SU-DHL-6 (cell line): ENCODE measurements around the gene OSBPL9.

ENCODE experiments used
- H2AFZ ChIP-seq: fragments of 200-600 bp; sonication (generic); 2 replicates; pipeline ENCODE4 v1.6.1; 2014; ENCODE audit warnings: low read depth, mild to moderate bottlenecking, moderate library complexity, mixed read lengths, antibody characterized with exemption, low read length; ENCODE audit not compliant: severe bottlenecking
- H3F3A ChIP-seq: fragments of 200-600 bp; shearing (Covaris generic); 2 replicates; pipeline ENCODE4 v1.6.0; 2016; ENCODE audit warnings: antibody characterized with exemption, mild to moderate bottlenecking; ENCODE audit not compliant: insufficient read depth
- H3K27ac ChIP-seq: fragments of 200-600 bp; sonication (generic); 2 replicates; pipeline ENCODE4 v1.5.1; 2016; ENCODE audit warnings: low read depth, mild to moderate bottlenecking, low read length, moderate library complexity, mixed read lengths
- H3K27me3 ChIP-seq: fragments of 200-600 bp; sonication (generic), shearing (Covaris generic); 2 replicates; pipeline ENCODE4 v1.6.0; 2014; ENCODE audit warnings: mild to moderate bottlenecking, low read length
- H3K36me3 ChIP-seq: fragments of 200-600 bp; sonication (generic); 2 replicates; pipeline ENCODE4 v1.6.1; 2014; ENCODE audit warnings: mild to moderate bottlenecking, low read length, mixed read lengths
- H3K4me2 ChIP-seq: fragments of 300-600, 200-600 bp; shearing (Covaris generic), sonication (generic); 2 replicates; pipeline ENCODE4 v1.6.0; 2014; ENCODE audit warnings: low read length, low read depth, mild to moderate bottlenecking; ENCODE audit not compliant: poor library complexity, severe bottlenecking
- H3K4me3 ChIP-seq: fragments of 200-600 bp; sonication (generic); 2 replicates; pipeline ENCODE4 v1.5.1; 2014; ENCODE audit warnings: antibody characterized with exemption, low read length, mild to moderate bottlenecking, mixed read lengths; ENCODE audit not compliant: insufficient read depth, poor library complexity, severe bottlenecking
- H3K79me2 ChIP-seq: fragments of 200-600 bp; sonication (generic); 2 replicates; pipeline ENCODE4 v1.6.1; 2014; ENCODE audit warnings: mild to moderate bottlenecking, low read length, moderate library complexity; ENCODE audit not compliant: insufficient read depth
- H3K9ac ChIP-seq: fragments of 200-600 bp; sonication (generic); 2 replicates; pipeline ENCODE4 v1.7.0; 2014; ENCODE audit warnings: mild to moderate bottlenecking, low read length
- H3K9me2 ChIP-seq: fragments of 200-600 bp; sonication (generic); replicated peaks from 2 replicates; pipeline ENCODE4 v1.6.1; 2014; ENCODE audit warnings: low read length; ENCODE audit not compliant: insufficient read depth
- H3K9me3 ChIP-seq: fragments of 200-600 bp; sonication (generic); 2 replicates; pipeline ENCODE4 v1.6.1; 2014; ENCODE audit warnings: low read length, mixed read lengths; ENCODE audit not compliant: insufficient read depth
- H4K20me1 ChIP-seq: fragments of 200-600 bp; sonication (generic); 2 replicates; pipeline ENCODE4 v1.6.1; 2014; ENCODE audit warnings: low read depth, mild to moderate bottlenecking, antibody characterized with exemption, low read length, moderate library complexity, mixed read lengths
- EZH2phosphoT487 ChIP-seq: fragments of 200-600 bp; sonication (generic), shearing (Covaris generic); conservative IDR thresholded peaks from 2 replicates; pipeline ENCODE4 v1.6.1; 2018; ENCODE audit warnings: mild to moderate bottlenecking, antibody characterized with exemption, low read length, moderate library complexity, mixed read lengths
- TF ChIP-seq, protein P1 (sequence below): fragments of 200-600 bp; sonication (generic); IDR thresholded peaks from one replicate; pipeline ENCODE4 v1.5.1; 2017; ENCODE audit warnings: antibody characterized with exemption, mild to moderate bottlenecking, low read length, moderate library complexity; ENCODE audit not compliant: insufficient read depth, poor library complexity, severe bottlenecking

OSBPL9 gene, protein sequence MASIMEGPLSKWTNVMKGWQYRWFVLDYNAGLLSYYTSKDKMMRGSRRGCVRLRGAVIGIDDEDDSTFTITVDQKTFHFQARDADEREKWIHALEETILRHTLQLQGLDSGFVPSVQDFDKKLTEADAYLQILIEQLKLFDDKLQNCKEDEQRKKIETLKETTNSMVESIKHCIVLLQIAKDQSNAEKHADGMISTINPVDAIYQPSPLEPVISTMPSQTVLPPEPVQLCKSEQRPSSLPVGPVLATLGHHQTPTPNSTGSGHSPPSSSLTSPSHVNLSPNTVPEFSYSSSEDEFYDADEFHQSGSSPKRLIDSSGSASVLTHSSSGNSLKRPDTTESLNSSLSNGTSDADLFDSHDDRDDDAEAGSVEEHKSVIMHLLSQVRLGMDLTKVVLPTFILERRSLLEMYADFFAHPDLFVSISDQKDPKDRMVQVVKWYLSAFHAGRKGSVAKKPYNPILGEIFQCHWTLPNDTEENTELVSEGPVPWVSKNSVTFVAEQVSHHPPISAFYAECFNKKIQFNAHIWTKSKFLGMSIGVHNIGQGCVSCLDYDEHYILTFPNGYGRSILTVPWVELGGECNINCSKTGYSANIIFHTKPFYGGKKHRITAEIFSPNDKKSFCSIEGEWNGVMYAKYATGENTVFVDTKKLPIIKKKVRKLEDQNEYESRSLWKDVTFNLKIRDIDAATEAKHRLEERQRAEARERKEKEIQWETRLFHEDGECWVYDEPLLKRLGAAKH

DNA sequence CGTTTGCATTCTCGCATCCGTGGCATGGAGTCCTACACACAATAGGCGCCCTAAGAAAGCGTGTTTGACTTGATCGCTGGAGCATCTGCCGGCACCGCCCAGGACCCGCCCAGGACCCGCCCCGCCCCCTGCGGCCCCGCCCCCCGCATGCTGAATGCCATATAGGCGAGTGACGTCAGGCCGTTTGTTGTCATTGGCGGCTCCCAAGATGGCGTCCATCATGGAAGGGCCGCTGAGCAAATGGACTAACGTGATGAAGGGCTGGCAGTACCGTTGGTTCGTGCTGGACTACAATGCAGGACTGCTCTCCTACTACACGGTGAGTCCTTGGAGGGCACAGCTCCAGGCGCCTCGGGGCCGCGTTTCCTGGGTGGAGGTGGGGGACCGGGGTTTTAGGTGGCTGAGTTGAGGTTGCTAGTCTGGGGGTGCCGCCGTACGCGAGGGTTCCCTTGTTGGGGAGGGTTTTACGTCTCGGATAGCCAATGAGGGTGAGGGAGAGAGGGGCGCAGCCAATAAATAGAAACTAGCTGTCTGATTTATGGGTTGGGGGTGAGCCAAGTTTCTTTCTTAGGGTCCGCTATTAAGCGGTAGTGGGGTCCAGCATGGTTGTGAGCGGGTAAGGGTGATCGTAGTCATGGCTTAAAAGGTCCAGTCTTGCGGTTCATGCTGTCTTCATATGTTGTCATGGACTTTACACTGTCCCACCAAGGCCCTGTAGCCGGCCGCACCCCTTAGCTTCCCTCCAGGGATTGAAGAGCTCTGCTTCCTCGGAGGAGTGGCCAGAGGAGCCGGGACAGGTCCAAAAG is at the start of gene OSBPL9:
OSBPL9 (plus strand) TSS at position 190 of the 806 bp plus-strand sequence; CDS start at position 209, 19 bp downstream.
- Histone ChIP-seq H3K27me3 (no peaks in the 10 kb centered on the region), H4K20me1 (no peaks in the 10 kb centered on the region), H3K4me3 (peak within 1 kb of the TSS; percentile 86), H3K9me2 (no peaks in the 10 kb centered on the region), H3K9me3 (no peaks in the 10 kb centered on the region), H3F3A (no peaks in the 10 kb centered on the region), H2AFZ (peak within 1 kb of the TSS; percentile 100), H3K79me2 (no peaks in the 10 kb centered on the region), H3K9ac (peak within 1 kb of the TSS; percentile 54), H3K4me2 (peak within 1 kb of the TSS; percentile 82), H3K27ac (no peak within 1 kb of the TSS), H3K36me3 (no peaks in the 10 kb centered on the region)
- TF ChIP-seq EZH2phosphoT487, result no peak
- TF ChIP-seq, protein P1, sequence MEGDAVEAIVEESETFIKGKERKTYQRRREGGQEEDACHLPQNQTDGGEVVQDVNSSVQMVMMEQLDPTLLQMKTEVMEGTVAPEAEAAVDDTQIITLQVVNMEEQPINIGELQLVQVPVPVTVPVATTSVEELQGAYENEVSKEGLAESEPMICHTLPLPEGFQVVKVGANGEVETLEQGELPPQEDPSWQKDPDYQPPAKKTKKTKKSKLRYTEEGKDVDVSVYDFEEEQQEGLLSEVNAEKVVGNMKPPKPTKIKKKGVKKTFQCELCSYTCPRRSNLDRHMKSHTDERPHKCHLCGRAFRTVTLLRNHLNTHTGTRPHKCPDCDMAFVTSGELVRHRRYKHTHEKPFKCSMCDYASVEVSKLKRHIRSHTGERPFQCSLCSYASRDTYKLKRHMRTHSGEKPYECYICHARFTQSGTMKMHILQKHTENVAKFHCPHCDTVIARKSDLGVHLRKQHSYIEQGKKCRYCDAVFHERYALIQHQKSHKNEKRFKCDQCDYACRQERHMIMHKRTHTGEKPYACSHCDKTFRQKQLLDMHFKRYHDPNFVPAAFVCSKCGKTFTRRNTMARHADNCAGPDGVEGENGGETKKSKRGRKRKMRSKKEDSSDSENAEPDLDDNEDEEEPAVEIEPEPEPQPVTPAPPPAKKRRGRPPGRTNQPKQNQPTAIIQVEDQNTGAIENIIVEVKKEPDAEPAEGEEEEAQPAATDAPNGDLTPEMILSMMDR, result no peak

DNA sequence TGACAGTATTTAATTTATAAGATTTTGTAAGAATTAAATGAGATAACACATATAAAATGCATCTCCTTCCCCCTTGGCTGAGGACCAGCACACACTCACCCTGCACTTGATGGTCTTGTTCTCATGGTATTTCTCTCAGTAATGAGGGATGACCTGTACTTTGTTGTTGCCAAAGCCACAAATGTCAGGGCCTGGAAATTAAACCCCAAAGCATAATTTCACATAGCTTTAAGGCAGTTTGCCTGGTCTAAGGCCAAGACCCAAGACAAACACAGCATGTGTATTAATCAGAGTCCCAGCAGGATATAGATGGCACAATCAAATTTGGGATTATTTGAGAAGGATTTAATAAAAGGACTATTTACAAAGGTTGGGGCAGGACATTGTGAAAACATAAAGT is 49.2 kb upstream of the OSBPL9 start:
- Histone ChIP-seq H3K79me2 (no peaks in the 10 kb centered on the region), H3K4me2 (no peak overlapping the region)

DNA sequence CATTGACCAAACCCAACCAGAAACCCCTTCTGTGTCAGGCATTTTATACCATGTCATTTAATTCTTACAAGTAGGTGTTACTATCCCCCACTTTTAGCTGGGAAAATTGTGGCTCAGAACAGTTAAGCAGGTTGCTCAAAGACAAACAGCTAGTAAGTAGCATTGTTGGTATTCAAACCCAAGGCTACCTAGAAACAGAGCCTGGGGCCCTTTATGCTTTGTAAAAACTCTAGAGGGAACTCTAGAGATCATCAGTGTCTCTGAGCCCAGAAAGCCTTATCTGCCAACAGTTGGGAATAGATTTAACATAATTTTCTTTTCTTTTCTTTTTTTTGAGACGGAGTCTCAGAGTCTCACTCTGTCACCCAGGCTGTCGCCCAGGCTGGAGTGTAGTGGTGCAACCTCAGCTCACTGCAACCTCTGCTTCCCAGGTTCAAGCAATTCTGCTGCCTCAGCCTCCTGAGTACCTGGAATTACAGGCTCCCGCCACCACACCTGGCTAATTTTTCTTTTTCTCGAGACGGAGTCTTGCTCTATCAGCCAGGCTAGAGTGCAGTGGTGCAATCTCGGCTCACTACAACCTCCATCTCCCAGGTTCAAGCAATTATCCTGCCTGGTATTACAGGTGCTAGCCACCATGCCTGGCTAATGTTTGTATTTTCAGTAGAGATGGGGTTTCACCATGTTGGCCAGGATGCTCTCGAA is 48.5 kb upstream of the OSBPL9 start:
- TF ChIP-seq EZH2phosphoT487, result no peak
- TF ChIP-seq, protein P1, result no peak
- no peaks in the 10 kb centered on the region for H3F3A ChIP-seq
- H3K79me2 ChIP-seq, result no peaks in the 10 kb centered on the region
- H3K9ac ChIP-seq, result no peak overlapping the region
- H3K27me3 ChIP-seq, result no peaks in the 10 kb centered on the region
- no peaks in the 10 kb centered on the region for H3K9me3 ChIP-seq
- H4K20me1 ChIP-seq, result no peaks in the 10 kb centered on the region
- no peaks in the 10 kb centered on the region for H3K36me3 ChIP-seq
- no peaks in the 10 kb centered on the region for H3K9me2 ChIP-seq
- no peak overlapping the region for H3K4me2 ChIP-seq
- H2AFZ ChIP-seq, result no peak overlapping the region
- no peak overlapping the region for H3K27ac ChIP-seq
- no peak overlapping the region for H3K4me3 ChIP-seq

More for the DNA sequence above, 49.2 kb upstream of the OSBPL9 start:
- Histone ChIP-seq H3K36me3 (no peaks in the 10 kb centered on the region), H4K20me1 (no peaks in the 10 kb centered on the region), H3K9me3 (no peaks in the 10 kb centered on the region), H3F3A (no peaks in the 10 kb centered on the region), H3K27me3 (no peaks in the 10 kb centered on the region), H2AFZ (no peak overlapping the region), H3K9ac (no peak overlapping the region), H3K9me2 (no peaks in the 10 kb centered on the region), H3K4me3 (no peak overlapping the region), H3K27ac (no peak overlapping the region)
- TF ChIP-seq EZH2phosphoT487, result no peak
- TF ChIP-seq, protein P1, result no peak
